VCaP (cell line): Measurements from ENCODE around the gene DSEL.

Source experiments
- H3K27ac ChIP-seq: fragments of 450-650 bp; 2 replicates; pipeline ENCODE4 v1.5.1; 2017
- CTCF ChIP-seq: fragments of 450-650 bp; conservative IDR thresholded peaks from 2 replicates; pipeline ENCODE4 v1.5.1; 2017; ENCODE audit warnings: mild to moderate bottlenecking, moderate library complexity

The DSEL gene

DNA sequence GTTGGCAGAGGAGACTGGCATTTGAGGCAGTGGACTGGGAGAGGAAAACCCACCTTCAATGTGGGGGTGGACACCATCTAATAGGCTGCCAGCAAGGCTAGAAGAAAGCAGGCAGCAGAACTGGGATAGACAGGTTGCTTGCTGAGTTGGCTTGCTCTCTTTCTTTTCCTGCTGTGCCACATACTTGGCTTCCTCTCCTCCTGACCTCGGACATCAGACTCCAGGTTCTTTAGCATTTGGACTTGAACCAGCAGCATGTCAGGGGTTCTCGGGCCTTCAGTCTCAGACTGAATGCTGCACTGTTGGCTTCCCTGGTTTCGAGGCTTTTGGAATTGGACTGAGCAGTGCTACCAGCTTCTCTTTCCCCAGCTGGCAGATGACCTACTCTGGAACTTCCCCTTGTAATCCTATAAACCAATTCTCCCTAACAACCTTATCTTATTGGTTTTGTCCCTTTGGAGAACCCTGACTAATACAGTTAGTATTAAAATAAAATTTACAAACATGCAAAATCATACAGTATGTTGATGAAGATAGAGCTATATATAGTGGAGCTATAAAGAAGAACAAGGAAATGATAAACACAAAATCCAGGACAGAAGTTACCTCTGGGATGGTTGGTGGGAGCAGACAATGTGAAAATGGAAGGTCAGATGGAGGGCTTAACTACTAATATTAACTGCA, 15.9 kb downstream of the DSEL start:
- H3K27ac ChIP-seq: no peak overlapping the region
- TF ChIP-seq CTCF: no peak

DNA sequence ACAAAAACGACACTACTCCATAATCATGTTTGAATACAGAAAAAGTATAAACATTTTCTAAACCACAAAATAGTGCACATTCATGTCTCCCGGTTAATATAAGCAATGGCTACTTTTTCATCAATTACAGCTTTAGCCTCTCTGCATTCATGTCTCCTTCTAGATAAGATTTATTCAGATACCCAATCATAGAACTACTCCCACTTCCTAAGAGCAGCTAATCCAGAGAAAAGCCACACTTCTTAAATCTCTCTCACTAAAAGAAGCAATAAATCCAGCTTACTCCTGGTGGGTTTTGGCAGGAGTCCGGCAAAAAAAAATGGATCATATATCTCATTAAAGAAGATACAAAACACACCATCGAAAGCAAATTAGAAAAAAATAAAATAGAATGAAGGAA, 20.1 kb downstream of the DSEL start:
- TF ChIP-seq CTCF: no peak
- no peak overlapping the region for H3K27ac ChIP-seq

DNA sequence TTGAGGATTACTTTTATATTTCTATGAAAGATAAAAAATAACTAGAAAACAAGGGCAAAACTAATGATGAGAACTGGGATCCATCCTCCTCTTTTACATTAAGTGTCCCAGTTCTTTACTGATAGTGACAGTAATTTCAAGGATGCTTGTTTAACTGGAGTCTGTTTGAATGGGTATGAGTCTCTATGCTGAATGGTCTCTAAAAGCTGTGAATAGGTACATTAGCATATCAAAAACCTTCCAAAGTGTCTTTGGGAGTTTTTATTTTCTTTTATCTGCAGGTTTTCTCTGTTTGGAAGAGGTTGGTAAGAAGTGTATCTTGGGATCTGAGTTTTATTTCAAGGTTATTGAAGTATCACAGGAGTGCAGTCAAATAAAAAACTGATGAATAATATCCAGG, 30.0 kb downstream of the DSEL start:
- no peak overlapping the region for H3K27ac ChIP-seq
- TF ChIP-seq CTCF: no peak

- no peak overlapping the region for H3K27ac ChIP-seq
- no peak for TF ChIP-seq CTCF
These were observed 30.9 kb downstream of the DSEL start for GRCh38 chr18:67485655-67486054.

GRCh38 chr18:67484458-67484857, 32.1 kb downstream of the DSEL start:
- peak overlapping the region; percentile 65; the same call in 1 of the 2 replicates for H3K27ac ChIP-seq
- TF ChIP-seq CTCF: no peak

GRCh38 chr18:67483952-67484351, 32.6 kb downstream of the DSEL start:
- peak overlapping the region; percentile 65; the same call in 1 of the 2 replicates for H3K27ac ChIP-seq
- no peak for TF ChIP-seq CTCF

- peak overlapping the region; percentile 65 for H3K27ac ChIP-seq
- no peak for TF ChIP-seq CTCF
These were observed 33.3 kb downstream of the DSEL start for GRCh38 chr18:67483237-67483636.
